HG03135 (cell line): ENCODE data around the gene ENKUR.
"Not testable (repeated sequence)": the region's sequence is repeated elsewhere in the genome, so short reads cannot be mapped to it uniquely, and the experiment has no call there.

Source experiments
- ATAC-seq: cut with Tn5 transposase; IDR thresholded peaks from one replicate; pipeline ENCODE4 v1.9.1; 2021; ENCODE audit warnings: mild to moderate bottlenecking, moderate library complexity; ENCODE audit not compliant: unreplicated experiment

The ENKUR gene

GRCh38 chr10:24979685-24980084, 36.3 kb downstream of the ENKUR start:
- no peak for ATAC-seq

- ATAC-seq: no peak
Observed at GRCh38 chr10:24974976-24975375, 41.0 kb downstream of the ENKUR start.

GRCh38 chr10:24973163-24973562, 42.8 kb downstream of the ENKUR start:
- no peak for ATAC-seq

GRCh38 chr10:24971374-24971773, 44.6 kb downstream of the ENKUR start:
- no peak for ATAC-seq

GRCh38 chr10:24969841-24970281, 46.1 kb downstream of the ENKUR start:
- no peak for ATAC-seq

GRCh38 chr10:24968951-24969350, 47.0 kb downstream of the ENKUR start:
- ATAC-seq: not testable (repeated sequence)

- no peak for ATAC-seq
Observed at GRCh38 chr10:24968349-24968748, 47.6 kb downstream of the ENKUR start.

- no peak for ATAC-seq
Observed at GRCh38 chr10:24966962-24967481, 48.9 kb downstream of the ENKUR start.

GRCh38 chr10:24965051-24965450, 50.9 kb downstream of the ENKUR start:
- ATAC-seq: no peak

- no peak for ATAC-seq
Observed at GRCh38 chr10:24963521-24964041, 52.4 kb downstream of the ENKUR start.

- ATAC-seq: no peak
Observed at GRCh38 chr10:24962995-24963394, 53.0 kb downstream of the ENKUR start.

GRCh38 chr10:24961582-24961981, 54.4 kb downstream of the ENKUR start:
- no peak for ATAC-seq

- no peak for ATAC-seq
Observed at GRCh38 chr10:24959382-24959730, 56.6 kb downstream of the ENKUR start.

GRCh38 chr10:24958721-24959381, 57.1 kb downstream of the ENKUR start:
- no peak for ATAC-seq

- ATAC-seq: no peak
Observed at GRCh38 chr10:24958091-24958720, 57.8 kb downstream of the ENKUR start.

- ATAC-seq: not testable (repeated sequence)
Observed at GRCh38 chr10:24957624-24958051, 58.3 kb downstream of the ENKUR start.

- ATAC-seq: no peak
Observed at GRCh38 chr10:24953675-24954074, 62.3 kb downstream of the ENKUR start.

GRCh38 chr10:24952707-24953645, 63.0 kb downstream of the ENKUR start:
- peak; percentile 75 for ATAC-seq

- ATAC-seq: peak; percentile 41
Observed at GRCh38 chr10:24952143-24952706, 63.7 kb downstream of the ENKUR start, which contains the start of gene PRTFDC1. TSS of gene PRTFDC1 (minus strand) at chr10:24952606. CDS start at chr10:24952575, 31 bp downstream.
